GM19452 (cell line): Measurements from ENCODE around the gene FLOT2.
"Not testable (repeated sequence)": the region's sequence is repeated elsewhere in the genome, so short reads cannot be mapped to it uniquely, and the experiment has no call there.

Source experiments
- ATAC-seq: cut with Tn5 transposase; IDR thresholded peaks from one replicate; pipeline ENCODE4 v1.9.1; 2021; ENCODE audit not compliant: unreplicated experiment

The FLOT2 gene

GRCh38 chr17:28917029-28917428, 19.5 kb upstream of the FLOT2 start:
- no peak for ATAC-seq

- no peak for ATAC-seq
Measured at GRCh38 chr17:28916302-28916934, 18.9 kb upstream of the FLOT2 start.

- ATAC-seq, result no peak
Measured at GRCh38 chr17:28912938-28913333, 15.4 kb upstream of the FLOT2 start.

DNA sequence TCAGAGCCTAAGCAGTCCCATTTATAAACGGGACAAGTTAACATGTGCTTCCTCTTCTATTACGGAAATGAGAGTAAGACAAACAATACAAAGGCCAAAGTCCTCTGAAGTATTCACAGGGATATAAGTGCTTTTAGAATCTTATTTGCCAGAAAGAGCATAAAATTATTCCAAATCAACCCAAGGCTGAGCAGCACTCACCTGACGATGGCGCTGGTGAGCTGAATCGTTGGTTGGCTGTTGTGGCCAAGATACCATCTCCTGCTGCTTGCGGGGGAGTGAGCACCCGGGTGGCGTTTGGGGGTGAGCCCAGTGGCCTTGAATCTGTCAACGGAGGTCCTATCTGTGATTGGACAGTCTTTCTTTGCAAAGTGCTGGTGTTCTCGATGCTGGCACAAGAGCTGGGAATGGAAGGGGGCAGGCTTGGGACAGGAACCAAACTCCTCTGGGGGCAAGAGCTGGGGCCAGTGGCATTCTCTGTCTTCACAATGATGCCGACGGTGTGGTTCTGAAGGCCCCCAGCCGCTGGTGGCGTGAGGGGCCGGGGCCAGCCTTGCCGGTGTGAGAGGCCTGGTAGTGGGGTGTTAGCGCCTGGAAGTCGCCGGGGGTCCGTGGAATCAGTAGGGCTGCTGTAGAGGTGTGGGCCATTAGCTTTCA, 14.9 kb upstream of the FLOT2 start:
- no peak for ATAC-seq

DNA sequence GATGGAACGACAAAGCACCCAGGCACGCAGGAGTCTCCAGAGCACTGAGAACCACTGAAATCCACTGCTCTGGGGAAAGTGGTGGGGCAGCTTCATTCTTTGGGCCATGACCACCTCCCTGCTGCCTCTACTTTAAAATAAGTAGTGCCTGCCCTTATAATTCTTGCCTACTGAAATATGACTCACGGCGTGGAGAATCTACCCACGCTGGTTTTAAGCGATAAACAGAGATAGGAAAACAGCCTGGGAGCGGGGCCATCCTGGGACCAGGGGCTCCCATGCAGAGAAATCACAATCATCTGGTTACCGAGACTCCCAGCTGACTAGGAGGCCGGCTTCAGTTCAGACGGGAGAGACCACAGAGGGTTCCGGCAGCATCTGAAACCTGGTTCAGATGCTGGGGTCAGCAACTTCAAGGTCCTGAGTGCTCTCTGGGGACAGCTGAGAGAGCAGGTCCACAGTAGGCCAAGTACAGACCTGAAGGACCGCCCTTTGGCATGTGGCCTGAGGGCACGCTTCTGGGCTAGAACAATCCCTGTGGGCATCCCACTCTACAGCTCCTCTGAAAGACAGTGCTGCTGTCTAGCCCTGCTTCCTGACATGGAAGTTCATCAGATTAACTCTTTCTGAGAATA, 14.0 kb upstream of the FLOT2 start:
- no peak for ATAC-seq

DNA sequence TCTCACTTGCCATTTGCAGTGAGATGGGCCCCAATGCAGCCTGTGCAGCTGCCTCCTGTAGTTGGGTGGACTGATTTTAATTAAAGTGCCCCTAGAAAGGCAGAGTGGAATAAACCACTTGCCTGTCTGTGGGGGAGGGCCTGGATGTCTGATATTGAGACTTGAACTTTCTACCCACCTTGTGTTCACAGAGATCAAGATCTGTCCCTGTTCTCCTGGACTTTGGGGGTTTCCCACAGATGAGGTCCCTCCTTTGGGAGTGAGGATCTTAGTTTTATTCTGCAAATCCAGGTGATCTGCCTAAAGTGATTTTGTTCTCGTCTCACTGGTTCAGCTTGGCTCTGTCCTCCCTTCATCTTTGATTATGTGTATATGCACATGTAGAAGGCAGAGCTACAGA, 13.0 kb upstream of the FLOT2 start:
- no peak for ATAC-seq

GRCh38 chr17:28908640-28909167, 11.2 kb upstream of the FLOT2 start:
- ATAC-seq, result no peak

GRCh38 chr17:28907709-28908475, 10.4 kb upstream of the FLOT2 start:
- ATAC-seq, result no peak

DNA sequence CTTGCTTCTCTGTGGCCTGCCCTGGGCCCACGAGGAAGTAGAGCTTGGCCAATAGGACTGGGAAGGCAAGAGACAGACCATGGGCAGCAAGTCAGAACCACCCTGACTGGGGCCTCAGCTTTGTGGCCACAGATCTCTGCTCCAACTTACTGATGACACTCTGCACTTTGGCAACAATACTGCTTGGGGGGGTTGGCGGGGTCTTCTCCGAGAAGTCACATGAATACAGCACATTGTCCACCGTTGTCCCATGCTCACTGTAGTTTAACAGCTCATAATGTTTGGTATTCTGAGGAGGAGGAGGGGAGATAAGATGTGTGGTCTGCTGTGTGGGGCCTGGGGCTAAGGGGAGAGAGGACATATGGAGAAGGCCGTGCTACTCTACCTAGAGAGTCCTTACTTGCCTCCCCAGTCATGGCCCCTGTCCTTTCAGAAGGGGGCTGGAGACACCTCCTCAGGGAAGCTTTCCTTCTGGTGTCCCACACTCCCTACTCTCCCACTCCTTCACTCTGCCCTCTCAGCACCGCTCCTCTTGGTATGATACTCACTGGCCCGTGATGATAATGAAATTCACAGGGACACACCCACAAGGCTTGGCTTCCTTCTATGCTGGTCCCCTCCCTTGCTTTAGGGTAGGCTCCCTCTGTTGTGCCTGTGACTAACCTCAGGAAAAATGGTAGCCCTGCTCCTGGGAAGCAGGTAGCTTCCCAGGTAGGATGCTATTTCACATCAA, 9.3 kb upstream of the FLOT2 start:
- no peak for ATAC-seq

GRCh38 chr17:28906276-28906675, 8.7 kb upstream of the FLOT2 start:
- no peak for ATAC-seq

DNA sequence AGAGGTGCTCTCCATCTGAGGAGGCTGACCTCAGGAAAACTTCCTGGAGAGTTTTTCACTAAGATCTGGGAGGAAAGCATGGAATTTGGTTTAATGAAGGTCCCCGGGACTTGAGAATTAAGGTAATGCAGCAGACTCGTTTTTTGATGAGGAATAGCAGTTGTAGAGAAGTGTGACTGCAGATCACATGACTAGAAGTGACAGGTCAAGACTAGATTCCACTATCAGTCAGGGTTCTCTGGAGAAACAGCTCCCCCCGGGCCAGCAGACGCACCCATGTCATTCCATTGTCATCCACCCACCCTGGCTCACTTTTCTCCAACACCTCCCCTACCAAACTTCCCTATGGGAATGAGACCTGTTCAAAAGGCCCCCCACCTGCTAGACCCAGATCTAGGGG, 7.3 kb upstream of the FLOT2 start:
- no peak for ATAC-seq

- not testable (repeated sequence) for ATAC-seq
Measured at GRCh38 chr17:28903546-28903841, 6.0 kb upstream of the FLOT2 start.

GRCh38 chr17:28902819-28903545, 5.4 kb upstream of the FLOT2 start, which contains the start of gene DHRS13:
TSS of gene DHRS13 (minus strand) at chr17:28903079. CDS start at chr17:28902944, 135 bp downstream.
- peak; percentile 87 for ATAC-seq

DNA sequence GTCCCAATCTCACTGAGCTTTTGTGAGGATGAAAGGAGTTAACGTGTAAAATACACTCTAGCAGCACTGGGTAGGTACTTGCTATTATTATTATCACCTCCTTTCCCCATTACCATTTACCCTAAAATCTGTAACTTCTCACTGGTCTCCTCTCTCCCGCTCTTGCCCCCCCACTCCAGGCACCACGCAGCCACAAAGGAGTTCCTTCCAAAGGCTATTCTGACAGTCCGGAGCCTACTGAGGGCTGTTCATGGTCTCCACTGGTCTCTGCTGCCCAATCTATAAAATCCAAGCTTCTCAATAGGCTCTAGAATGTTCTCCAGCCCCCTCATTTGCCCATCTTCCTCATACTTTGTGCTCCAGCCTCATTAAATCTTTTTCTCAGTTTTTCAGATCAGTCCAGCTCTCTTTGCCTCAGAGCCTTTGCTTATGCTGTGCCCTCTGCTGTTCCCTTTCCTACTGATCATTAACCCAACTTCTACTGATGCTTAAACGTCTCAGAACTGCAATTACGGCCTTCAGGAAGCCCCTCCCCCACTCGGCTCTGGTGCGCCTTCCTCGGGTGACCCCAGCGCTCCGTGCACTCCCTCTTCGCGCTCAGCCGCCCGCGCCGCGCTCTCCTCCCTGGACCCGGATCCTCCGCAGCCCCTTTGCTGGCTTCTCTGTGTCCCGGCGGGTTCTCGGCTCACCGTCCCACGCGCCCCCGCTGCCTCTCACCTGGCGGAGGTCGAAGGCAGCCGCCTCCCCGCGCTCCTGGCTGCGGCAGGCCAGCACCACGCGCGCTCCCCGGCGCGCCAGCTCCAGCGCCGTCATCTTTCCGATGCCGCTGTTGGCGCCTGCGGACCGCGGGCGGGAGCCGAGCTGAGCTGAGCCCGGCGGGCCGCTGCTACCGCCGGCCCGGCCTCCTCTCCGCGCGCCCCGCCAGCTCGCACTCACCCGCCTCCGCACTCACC, 4.6 kb upstream of the FLOT2 start:
- peak; percentile 25 for ATAC-seq

- no peak for ATAC-seq
Measured at GRCh38 chr17:28900986-28901726, 3.6 kb upstream of the FLOT2 start.

DNA sequence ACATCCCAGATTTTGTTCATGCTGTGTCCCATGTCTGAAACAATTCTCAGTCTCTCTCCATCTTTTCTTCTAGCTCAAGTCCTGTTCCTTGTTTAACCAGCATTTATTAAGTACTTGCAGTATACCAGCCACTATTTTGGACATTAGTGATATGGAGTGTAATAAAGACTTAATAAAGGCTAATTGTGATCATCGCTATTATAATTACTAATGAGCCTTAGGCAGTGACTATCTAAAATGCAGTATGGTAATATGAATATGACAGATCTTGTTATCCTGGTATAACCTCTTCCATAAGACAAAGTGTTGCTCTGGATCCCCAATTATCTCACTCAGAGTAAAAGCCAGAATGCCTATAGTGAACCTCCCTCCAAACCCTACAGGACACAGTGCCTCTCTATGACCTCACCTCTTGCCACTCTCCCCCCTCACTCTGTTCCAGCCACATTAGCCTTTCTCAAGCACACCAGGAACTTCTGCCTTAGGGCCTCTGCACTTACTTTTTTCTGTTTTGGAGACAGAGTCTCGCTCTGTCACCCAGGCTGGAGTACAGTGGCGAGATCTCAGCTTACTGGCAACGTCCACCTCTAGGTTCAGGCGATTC, 1.8 kb upstream of the FLOT2 start:
- ATAC-seq, result no peak

GRCh38 chr17:28898527-28898955, 1.0 kb upstream of the FLOT2 start:
- no peak for ATAC-seq
